ENCODE results near the gene KRT39. TPM values are rescaled to one million over a fixed set of nuclear protein-coding genes. Genes with fewer than 3 reads are reported as not detected.

KRT39 gene
- total RNA-seq, 1 donor from 2014 or later = not detected

Other genes with a start within 250 kb of the KRT39 start
- not detected in 2 replicates for gene KRT25, start 211.6 kb downstream of the KRT39 start, total RNA-seq
- not detected in 2 replicates for gene KRT26, start 194.7 kb downstream of the KRT39 start, total RNA-seq
- not detected in 2 replicates for gene KRT27, start 184.4 kb downstream of the KRT39 start, total RNA-seq
- gene KRT28, start 167.0 kb downstream of the KRT39 start, total RNA-seq = not detected in 2 replicates
- gene KRT10, start 144.3 kb downstream of the KRT39 start, total RNA-seq = 3.4 and 3.9 TPM in 2 replicates
- gene KRT12, start 99.7 kb downstream of the KRT39 start, total RNA-seq = not detected in 2 replicates
- gene KRT20, start 81.7 kb downstream of the KRT39 start, total RNA-seq = not detected in 2 replicates
- gene KRT23, start 29.3 kb downstream of the KRT39 start, total RNA-seq = not detected in 2 replicates
- gene KRT40, start 17.4 kb upstream of the KRT39 start, total RNA-seq = not detected in 2 replicates
- gene KRTAP3-3, start 27.2 kb upstream of the KRT39 start, total RNA-seq = not detected in 2 replicates
- not detected in 2 replicates for gene KRTAP3-2, start 33.0 kb upstream of the KRT39 start, total RNA-seq
- gene KRTAP3-1, start 42.2 kb upstream of the KRT39 start, total RNA-seq = not detected in 2 replicates
- not detected in 2 replicates for gene KRTAP1-5, start 60.3 kb upstream of the KRT39 start, total RNA-seq
- not detected in 2 replicates for gene KRTAP1-4, start 63.2 kb upstream of the KRT39 start, total RNA-seq
- gene KRTAP1-3, start 67.9 kb upstream of the KRT39 start, total RNA-seq = not detected in 2 replicates
- gene KRTAP1-1, start 74.5 kb upstream of the KRT39 start, total RNA-seq = not detected in 2 replicates
- gene KRTAP2-1, start 80.4 kb upstream of the KRT39 start, total RNA-seq = not detected in 2 replicates
- gene KRTAP2-2, start 88.3 kb upstream of the KRT39 start, total RNA-seq = not detected in 2 replicates
- gene KRTAP2-3, start 93.2 kb upstream of the KRT39 start, total RNA-seq = not detected in 2 replicates
- gene KRTAP2-4, start 98.9 kb upstream of the KRT39 start, total RNA-seq = not detected in 2 replicates
- not detected in 2 replicates for gene KRTAP4-7, start 117.2 kb upstream of the KRT39 start, total RNA-seq
- gene KRTAP4-8, start 131.2 kb upstream of the KRT39 start, total RNA-seq = not detected in 2 replicates
- not detected in 2 replicates for gene KRTAP4-16, start 135.3 kb upstream of the KRT39 start, total RNA-seq
- gene KRTAP4-9, start 138.4 kb upstream of the KRT39 start, total RNA-seq = not detected in 2 replicates
- not detected in 2 replicates for gene KRTAP4-11, start 151.4 kb upstream of the KRT39 start, total RNA-seq
- not detected in 2 replicates for gene KRTAP4-12, start 157.2 kb upstream of the KRT39 start, total RNA-seq
- not detected in 2 replicates for gene KRTAP4-6, start 173.6 kb upstream of the KRT39 start, total RNA-seq
- not detected in 2 replicates for gene KRTAP4-5, start 182.9 kb upstream of the KRT39 start, total RNA-seq
- not detected in 2 replicates for gene KRTAP4-4, start 193.8 kb upstream of the KRT39 start, total RNA-seq
- gene KRTAP4-3, start 201.3 kb upstream of the KRT39 start, total RNA-seq = not detected in 2 replicates
- not detected in 2 replicates for gene KRTAP4-2, start 211.3 kb upstream of the KRT39 start, total RNA-seq
- gene KRTAP4-1, start 218.0 kb upstream of the KRT39 start, total RNA-seq = not detected in 2 replicates
- gene KRTAP9-1, start 222.9 kb upstream of the KRT39 start, total RNA-seq = not detected in 2 replicates

All from pulmonary artery endothelial cell (primary cell).